Measurements from ENCODE around the gene GNGT1. TPM values are rescaled to one million over a fixed set of nuclear protein-coding genes. Genes with fewer than 3 reads are reported as not detected.

GNGT1 gene
- total RNA-seq, 1 donor from 2014 or later: not detected

- H3K4me1 ChIP-seq: peaks cover 37% of the 10 kb centered on the region
- intact Hi-C loops (cut with micrococcal nuclease): no loop called here
These were observed 14.3 kb downstream of the GNGT1 start for GRCh38 chr7:93920496-93921182.

GRCh38 chr7:93921186-93921585 is 14.8 kb downstream of the GNGT1 start:
- no peaks in the 10 kb centered on the region for H3K9me3 ChIP-seq (replicated peaks)

More at GRCh38 chr7:93920496-93921182, 14.3 kb downstream of the GNGT1 start:
- H3K9me3 ChIP-seq (replicated peaks): no peaks in the 10 kb centered on the region
- no peaks in the 10 kb centered on the region for H3K36me3 ChIP-seq
- peak overlapping the region; percentile 94 for H3K27ac ChIP-seq (replicated peaks)
- peak overlapping the region; percentile 71 for H3K4me3 ChIP-seq
- no peak for DNase-seq
- no peaks in the 10 kb centered on the region for H3K27me3 ChIP-seq (ENCODE audit: low read depth)
- TF ChIP-seq CTCF (IDR thresholded peaks at IDR 0.05; ENCODE audit: borderline replicate concordance): no peak

DNA sequence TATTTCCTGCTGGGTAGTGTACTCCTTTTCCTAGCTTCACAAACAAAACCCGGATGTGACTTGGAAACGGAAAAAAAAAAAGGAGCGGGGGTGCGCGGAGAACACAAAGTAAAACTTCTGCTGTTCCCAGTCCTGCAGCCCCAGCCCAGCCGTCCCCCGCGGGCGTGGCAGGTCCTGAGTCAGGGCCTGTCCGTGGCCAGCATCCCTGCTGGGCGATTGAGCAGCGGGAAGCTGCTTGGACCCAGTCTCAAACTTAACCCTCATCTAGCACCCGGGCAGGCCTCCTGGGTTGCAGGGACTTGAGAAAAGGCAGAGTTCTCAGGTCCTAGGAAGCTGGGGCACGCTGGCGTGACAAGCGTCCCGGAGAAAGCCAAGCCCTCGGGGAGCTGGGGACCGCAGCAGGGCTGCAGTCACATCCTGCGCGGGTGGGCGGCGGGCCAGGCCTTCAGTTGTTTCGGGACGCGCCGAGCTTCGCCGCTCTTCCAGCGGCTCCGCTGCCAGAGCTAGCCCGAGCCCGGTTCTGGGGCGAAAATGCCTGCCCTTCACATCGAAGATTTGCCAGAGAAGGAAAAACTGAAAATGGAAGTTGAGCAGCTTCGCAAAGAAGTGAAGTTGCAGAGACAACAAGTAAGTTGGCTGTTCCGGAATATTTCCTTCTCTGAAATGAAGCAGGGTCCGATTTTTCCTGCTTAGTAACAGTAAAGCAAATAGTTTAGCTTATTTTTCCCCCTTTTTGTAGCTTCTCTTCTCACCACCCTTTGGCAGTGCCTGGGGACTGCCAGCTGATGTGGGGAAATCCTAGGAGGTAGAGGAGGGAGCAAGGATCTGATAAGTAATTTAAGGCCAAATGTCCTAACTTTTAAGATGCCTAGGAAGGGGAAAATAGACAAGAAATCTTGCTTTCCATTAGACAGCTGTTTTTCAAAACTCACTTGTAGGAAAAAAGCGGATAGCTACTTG is 15.5 kb downstream of the GNGT1 start, which contains the start of gene GNG11:
TSS of gene GNG11 (plus strand) at position 129 of the 960 bp plus-strand sequence. CDS start at position 532, 403 bp downstream.
- no peaks in the 10 kb centered on the region for H3K9me3 ChIP-seq (replicated peaks)
- H3K4me1 ChIP-seq: peaks cover 50% of the 10 kb centered on the region
- H3K27me3 ChIP-seq (ENCODE audit: low read depth): no peaks in the 10 kb centered on the region
- H3K27ac ChIP-seq (replicated peaks): peak within 1 kb of the TSS; percentile 94
- H3K4me3 ChIP-seq: peak within 1 kb of the TSS; percentile 71
- intact Hi-C loops (cut with micrococcal nuclease): no loop called here
- peak; percentile 90 for DNase-seq
- H3K36me3 ChIP-seq: peaks cover 9% of the 10 kb centered on the region
- no peak for TF ChIP-seq CTCF (IDR thresholded peaks at IDR 0.05; ENCODE audit: borderline replicate concordance)

More at GRCh38 chr7:93921186-93921585, 14.8 kb downstream of the GNGT1 start:
- TF ChIP-seq CTCF (IDR thresholded peaks at IDR 0.05; ENCODE audit: borderline replicate concordance): no peak
- intact Hi-C loops (cut with micrococcal nuclease): no loop called here
- peak overlapping the region; percentile 71 for H3K4me3 ChIP-seq
- H3K36me3 ChIP-seq: peaks cover 2% of the 10 kb centered on the region
- H3K4me1 ChIP-seq: peaks cover 43% of the 10 kb centered on the region
- DNase-seq: no peak
- peak overlapping the region; percentile 94 for H3K27ac ChIP-seq (replicated peaks)
- H3K27me3 ChIP-seq (ENCODE audit: low read depth): no peaks in the 10 kb centered on the region

DNA sequence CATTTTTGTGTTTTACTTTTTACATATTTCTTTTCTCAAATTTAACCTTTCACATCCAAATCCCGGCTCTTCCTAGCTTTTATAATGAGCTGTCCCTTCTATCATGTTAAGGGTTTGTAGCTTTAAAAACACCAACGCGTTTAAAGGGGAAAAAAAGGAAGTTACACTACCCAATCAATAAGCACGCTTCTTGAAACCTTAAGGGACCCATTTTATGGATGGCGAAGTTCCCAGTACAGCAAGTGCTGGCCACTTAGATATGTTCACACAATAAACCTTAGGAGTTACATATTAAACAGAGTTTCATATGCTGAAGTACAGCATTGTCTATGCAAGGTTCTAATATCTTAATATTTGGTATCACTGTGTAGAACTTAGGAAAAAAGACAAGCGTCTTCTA is 16.9 kb downstream of the GNGT1 start:
- no peak for TF ChIP-seq CTCF (IDR thresholded peaks at IDR 0.05; ENCODE audit: borderline replicate concordance)
- no peaks in the 10 kb centered on the region for H3K9me3 ChIP-seq (replicated peaks)
- H3K4me3 ChIP-seq: peak overlapping the region; percentile 71
- H3K4me1 ChIP-seq: peaks cover 62% of the 10 kb centered on the region
- peaks cover 13% of the 10 kb centered on the region for H3K36me3 ChIP-seq
- H3K27me3 ChIP-seq (ENCODE audit: low read depth): no peaks in the 10 kb centered on the region
- peak overlapping the region; percentile 94 for H3K27ac ChIP-seq (replicated peaks)
- intact Hi-C loops (cut with micrococcal nuclease): no loop called here
- no peak for DNase-seq

DNA sequence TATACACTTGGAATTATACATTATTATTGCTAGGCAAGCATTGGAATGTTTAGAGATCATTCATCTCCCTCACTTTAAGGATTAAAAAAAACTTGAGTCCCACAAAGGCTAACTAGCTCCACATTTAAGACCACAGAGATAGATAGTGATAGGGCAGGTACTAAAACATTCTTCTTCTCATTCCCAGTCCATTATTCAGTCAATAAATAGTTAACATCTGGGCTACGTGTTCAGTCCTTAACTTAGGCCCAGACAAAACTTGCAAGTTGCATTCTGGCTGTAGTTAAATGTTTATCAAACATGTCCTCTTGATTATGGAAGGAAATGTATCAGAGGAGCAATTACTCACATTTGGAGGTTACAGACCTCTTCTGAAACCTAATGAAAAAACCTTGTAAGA is 17.6 kb downstream of the GNGT1 start:
- DNase-seq: no peak
- H3K9me3 ChIP-seq (replicated peaks): no peaks in the 10 kb centered on the region
- peak overlapping the region; percentile 94 for H3K27ac ChIP-seq (replicated peaks)
- peak overlapping the region; percentile 71 for H3K4me3 ChIP-seq
- intact Hi-C loops (cut with micrococcal nuclease): no loop called here
- no peak for TF ChIP-seq CTCF (IDR thresholded peaks at IDR 0.05; ENCODE audit: borderline replicate concordance)
- peaks cover 13% of the 10 kb centered on the region for H3K36me3 ChIP-seq
- H3K27me3 ChIP-seq (ENCODE audit: low read depth): no peaks in the 10 kb centered on the region
- H3K4me1 ChIP-seq: peaks cover 62% of the 10 kb centered on the region
